22Rv1 (cell line): Measurements from ENCODE around the gene SMAD1.

Experiments
- ZFX ChIP-seq: fragments of 450-650 bp; IDR thresholded peaks from 2 replicates; pipeline ENCODE4 v1.6.1; 2017; ENCODE audit warnings: antibody characterized with exemption, borderline replicate concordance
- TF ChIP-seq, protein P1 (sequence below): fragments of 450-650 bp; IDR thresholded peaks from 2 replicates; pipeline ENCODE4 v1.5.1; 2017; ENCODE audit warnings: mild to moderate bottlenecking

DNA sequence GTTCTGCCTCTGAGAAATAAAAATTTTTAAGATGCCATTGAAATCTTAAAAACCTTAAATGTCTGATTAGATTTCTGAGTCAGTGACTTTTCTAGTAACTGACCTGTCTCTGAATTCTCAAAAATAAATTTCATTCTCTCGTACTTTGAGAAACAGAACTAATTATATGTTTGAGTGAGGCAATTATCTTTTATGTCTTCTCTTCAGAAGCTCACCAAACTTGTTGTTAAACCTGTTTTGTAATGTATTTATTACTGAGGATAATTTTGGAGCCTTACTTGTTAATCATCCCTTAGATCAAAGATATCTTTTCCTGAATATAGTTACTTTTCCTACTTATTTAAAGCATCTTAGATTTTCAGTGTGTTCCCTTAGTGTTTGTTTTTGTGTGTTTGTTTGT lies 73.0 kb downstream of the SMAD1 start:
- TF ChIP-seq, protein P1, sequence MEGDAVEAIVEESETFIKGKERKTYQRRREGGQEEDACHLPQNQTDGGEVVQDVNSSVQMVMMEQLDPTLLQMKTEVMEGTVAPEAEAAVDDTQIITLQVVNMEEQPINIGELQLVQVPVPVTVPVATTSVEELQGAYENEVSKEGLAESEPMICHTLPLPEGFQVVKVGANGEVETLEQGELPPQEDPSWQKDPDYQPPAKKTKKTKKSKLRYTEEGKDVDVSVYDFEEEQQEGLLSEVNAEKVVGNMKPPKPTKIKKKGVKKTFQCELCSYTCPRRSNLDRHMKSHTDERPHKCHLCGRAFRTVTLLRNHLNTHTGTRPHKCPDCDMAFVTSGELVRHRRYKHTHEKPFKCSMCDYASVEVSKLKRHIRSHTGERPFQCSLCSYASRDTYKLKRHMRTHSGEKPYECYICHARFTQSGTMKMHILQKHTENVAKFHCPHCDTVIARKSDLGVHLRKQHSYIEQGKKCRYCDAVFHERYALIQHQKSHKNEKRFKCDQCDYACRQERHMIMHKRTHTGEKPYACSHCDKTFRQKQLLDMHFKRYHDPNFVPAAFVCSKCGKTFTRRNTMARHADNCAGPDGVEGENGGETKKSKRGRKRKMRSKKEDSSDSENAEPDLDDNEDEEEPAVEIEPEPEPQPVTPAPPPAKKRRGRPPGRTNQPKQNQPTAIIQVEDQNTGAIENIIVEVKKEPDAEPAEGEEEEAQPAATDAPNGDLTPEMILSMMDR: no peak
- TF ChIP-seq ZFX: no peak
